Measurements from ENCODE around the gene REXO5.

DNA sequence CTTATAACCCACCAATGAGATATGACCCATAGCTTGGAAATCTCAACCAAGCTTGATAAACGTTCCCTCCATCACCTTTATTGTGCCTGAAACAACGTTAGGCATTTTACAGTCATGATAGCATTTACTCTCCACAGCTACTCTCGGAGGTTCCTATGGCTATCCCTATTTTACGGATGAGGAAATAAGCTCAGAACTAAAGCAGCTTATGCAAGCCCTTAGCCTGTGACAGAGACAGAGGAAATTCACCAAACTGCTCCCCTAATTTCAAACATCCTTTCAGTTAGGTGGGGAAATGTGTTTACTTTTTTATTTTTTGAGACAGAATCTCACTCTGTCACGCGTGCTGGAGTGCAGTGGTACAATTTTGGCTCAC is 75.2 kb downstream of the REXO5 start:
- TF ChIP-seq, protein P1, sequence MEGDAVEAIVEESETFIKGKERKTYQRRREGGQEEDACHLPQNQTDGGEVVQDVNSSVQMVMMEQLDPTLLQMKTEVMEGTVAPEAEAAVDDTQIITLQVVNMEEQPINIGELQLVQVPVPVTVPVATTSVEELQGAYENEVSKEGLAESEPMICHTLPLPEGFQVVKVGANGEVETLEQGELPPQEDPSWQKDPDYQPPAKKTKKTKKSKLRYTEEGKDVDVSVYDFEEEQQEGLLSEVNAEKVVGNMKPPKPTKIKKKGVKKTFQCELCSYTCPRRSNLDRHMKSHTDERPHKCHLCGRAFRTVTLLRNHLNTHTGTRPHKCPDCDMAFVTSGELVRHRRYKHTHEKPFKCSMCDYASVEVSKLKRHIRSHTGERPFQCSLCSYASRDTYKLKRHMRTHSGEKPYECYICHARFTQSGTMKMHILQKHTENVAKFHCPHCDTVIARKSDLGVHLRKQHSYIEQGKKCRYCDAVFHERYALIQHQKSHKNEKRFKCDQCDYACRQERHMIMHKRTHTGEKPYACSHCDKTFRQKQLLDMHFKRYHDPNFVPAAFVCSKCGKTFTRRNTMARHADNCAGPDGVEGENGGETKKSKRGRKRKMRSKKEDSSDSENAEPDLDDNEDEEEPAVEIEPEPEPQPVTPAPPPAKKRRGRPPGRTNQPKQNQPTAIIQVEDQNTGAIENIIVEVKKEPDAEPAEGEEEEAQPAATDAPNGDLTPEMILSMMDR (IDR thresholded peaks at IDR 0.05; ENCODE audit: low read depth, low read length): no peak
- TF ChIP-seq POLR2A (IDR thresholded peaks at IDR 0.05; ENCODE audit: extremely low read depth, insufficient read length) (no peak), MYC (IDR thresholded peaks at IDR 0.05; ENCODE audit: low read depth, low read length) (no peak)
